Ammon's horn (tissue), 1 donor: ENCODE measurements around the gene NFXL1.

Experiments
- DNase-seq: peaks from one replicate; pipeline ENCODE4 v3.0.0-alpha.2; 2016; ENCODE audit warnings: low spot score

Gene NFXL1

GRCh38 chr4:47831026-47831679 lies 83.2 kb downstream of the NFXL1 start:
- no peak for DNase-seq

- DNase-seq, result no peak
These were observed 83.9 kb downstream of the NFXL1 start for GRCh38 chr4:47830265-47831025.

GRCh38 chr4:47829438-47829837 lies 84.9 kb downstream of the NFXL1 start:
- DNase-seq, result no peak

GRCh38 chr4:47827343-47828047 lies 86.9 kb downstream of the NFXL1 start:
- no peak for DNase-seq

DNA sequence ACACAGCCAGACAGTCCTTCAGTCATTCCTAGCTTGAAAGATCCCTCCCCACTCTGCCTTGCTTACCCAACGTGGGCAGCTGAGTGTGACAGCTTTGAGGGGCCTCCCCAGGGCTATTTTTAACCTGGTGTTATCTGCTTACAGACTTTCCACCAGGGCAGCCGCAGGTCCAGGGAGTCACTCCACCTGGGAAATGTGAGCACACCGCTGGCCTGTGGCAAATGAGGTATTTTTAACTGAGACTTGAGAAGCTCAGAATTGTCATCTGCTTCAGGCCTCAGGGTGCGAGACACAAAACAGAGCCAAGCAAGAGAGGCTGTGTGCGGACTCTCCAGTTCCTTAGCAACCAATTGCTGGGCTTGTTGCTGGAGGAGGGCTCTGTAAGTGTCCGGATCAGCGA lies 89.5 kb downstream of the NFXL1 start:
- no peak for DNase-seq

- no peak for DNase-seq
These were observed 95.2 kb downstream of the NFXL1 start for GRCh38 chr4:47819178-47819577.

GRCh38 chr4:47817275-47817674 lies 97.1 kb downstream of the NFXL1 start:
- no peak for DNase-seq

DNA sequence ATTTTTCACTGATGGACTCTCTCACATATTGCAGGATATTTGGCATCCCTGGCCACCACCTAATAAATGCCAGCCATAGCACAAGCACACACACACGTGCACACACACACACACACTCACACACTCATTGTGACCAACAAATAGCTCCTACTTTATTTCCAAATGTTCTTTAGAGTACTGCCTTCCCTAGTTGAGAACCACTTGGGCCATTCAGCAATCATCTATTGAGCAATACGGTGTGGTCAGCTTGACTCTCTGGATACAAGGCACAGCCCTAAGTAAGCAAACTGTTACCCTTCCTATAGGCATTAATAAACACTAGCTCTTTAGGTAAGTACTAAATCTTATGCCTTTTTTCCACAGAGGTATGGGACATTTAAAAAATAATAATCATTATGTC lies 97.6 kb downstream of the NFXL1 start:
- DNase-seq, result no peak

- DNase-seq, result peak; percentile 30
These were observed 99.6 kb downstream of the NFXL1 start for GRCh38 chr4:47814618-47815295.

GRCh38 chr4:47809654-47810203 lies 104.7 kb downstream of the NFXL1 start:
- no peak for DNase-seq

GRCh38 chr4:47804598-47804997 lies 109.8 kb downstream of the NFXL1 start:
- no peak for DNase-seq

DNA sequence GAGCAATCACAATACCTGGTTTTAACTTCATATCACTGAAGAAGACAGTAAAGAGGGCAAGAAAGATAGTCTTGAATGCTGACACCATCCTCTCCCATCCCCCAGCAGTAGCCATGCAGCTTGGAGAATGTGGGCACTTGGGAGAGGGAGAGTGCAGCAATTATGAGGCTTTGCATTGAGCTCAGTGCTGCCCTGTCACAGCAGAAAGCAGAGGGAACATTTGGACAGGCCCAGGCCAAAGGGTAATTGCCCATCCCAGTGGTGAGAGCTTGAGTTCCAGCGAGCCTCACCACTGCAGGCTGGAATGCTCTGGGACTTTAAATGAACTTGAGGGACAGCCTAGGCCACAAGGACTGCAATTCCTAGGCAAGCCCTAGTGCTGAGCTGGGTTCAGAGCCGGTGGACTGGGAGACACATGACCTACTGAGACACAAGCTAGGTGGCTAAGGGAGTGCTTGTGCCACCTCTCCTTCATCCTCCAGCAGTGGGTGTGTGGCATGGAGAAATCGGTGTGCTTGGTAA lies 112.8 kb downstream of the NFXL1 start:
- no peak for DNase-seq

- DNase-seq, result no peak
These were observed 116.2 kb downstream of the NFXL1 start for GRCh38 chr4:47798165-47798564.
